Ovary (tissue), 3 donors: ENCODE measurements around the gene FAM171A1.

Experiments used
- CTCF ChIP-seq, 3 donors: fragments of 450-650 bp in 2 of 3; fragments of 200-600 bp in 1 of 3; IDR thresholded peaks; one replicate each; pipeline versions ENCODE4 v1.5.1 to v1.8.0; 2016 to 2022; ENCODE audit warnings: antibody characterized with exemption in 3 of 3, mild to moderate bottlenecking in 1 of 3
- POLR2A ChIP-seq: fragments of 450-650 bp; IDR thresholded peaks from one replicate; pipeline ENCODE4 v1.6.1; 2017; ENCODE audit warnings: antibody characterized with exemption, mild to moderate bottlenecking, moderate library complexity
- donor health status: DM: no; HTN: no; CAD: no.

GRCh38 chr10:15374156-15374555 is 3.1 kb upstream of the FAM171A1 start:
- TF ChIP-seq POLR2A = no peak
- no peak for TF ChIP-seq CTCF (IDR thresholded peaks at IDR 0.05)
